ENCODE results near the gene OR8B12.

The OR8B12 gene

GRCh38 chr11:124543554-124543953, at the start of gene OR8B12:
TSS of gene OR8B12 (minus strand) at chr11:124543654. CDS start at chr11:124543654, 0 bp downstream.
- DNase-seq (ENCODE audit: low read depth): no peak
- no peak for TF ChIP-seq CTCF (IDR thresholded peaks at IDR 0.05; ENCODE audit: insufficient read depth, low read depth, low read length, missing control alignments)
- no peak within 1 kb of the TSS for H3K4me3 ChIP-seq (ENCODE audit: low read length)

GRCh38 chr11:124592627-124593026, 49.2 kb upstream of the OR8B12 start:
- no peak for DNase-seq (ENCODE audit: low read depth)
- H3K4me3 ChIP-seq (ENCODE audit: low read length): no peak overlapping the region
- TF ChIP-seq CTCF (IDR thresholded peaks at IDR 0.05; ENCODE audit: insufficient read depth, low read depth, low read length, missing control alignments): no peak

GRCh38 chr11:124591430-124591829, 48.0 kb upstream of the OR8B12 start:
- no peak for DNase-seq (ENCODE audit: low read depth)
- H3K4me3 ChIP-seq (ENCODE audit: low read length): no peak overlapping the region
- TF ChIP-seq CTCF (IDR thresholded peaks at IDR 0.05; ENCODE audit: insufficient read depth, low read depth, low read length, missing control alignments): no peak

GRCh38 chr11:124586238-124586860, 42.9 kb upstream of the OR8B12 start:
- H3K4me3 ChIP-seq (ENCODE audit: low read length): no peak overlapping the region
- peak; percentile 64 for DNase-seq (ENCODE audit: low read depth)
- peak; percentile 78 for TF ChIP-seq CTCF (IDR thresholded peaks at IDR 0.05; ENCODE audit: insufficient read depth, low read depth, low read length, missing control alignments)

- no peak for TF ChIP-seq CTCF (IDR thresholded peaks at IDR 0.05; ENCODE audit: insufficient read depth, low read depth, low read length, missing control alignments)
- no peak overlapping the region for H3K4me3 ChIP-seq (ENCODE audit: low read length)
- no peak for DNase-seq (ENCODE audit: low read depth)
These were observed 41.4 kb upstream of the OR8B12 start for GRCh38 chr11:124584681-124585372.

GRCh38 chr11:124583781-124584180, 40.3 kb upstream of the OR8B12 start:
- no peak for DNase-seq (ENCODE audit: low read depth)
- H3K4me3 ChIP-seq (ENCODE audit: low read length): no peak overlapping the region
- no peak for TF ChIP-seq CTCF (IDR thresholded peaks at IDR 0.05; ENCODE audit: insufficient read depth, low read depth, low read length, missing control alignments)

GRCh38 chr11:124582565-124582964, 39.1 kb upstream of the OR8B12 start:
- TF ChIP-seq CTCF (IDR thresholded peaks at IDR 0.05; ENCODE audit: insufficient read depth, low read depth, low read length, missing control alignments): no peak
- DNase-seq (ENCODE audit: low read depth): no peak

More at GRCh38 chr11:124582565-124582964, 39.1 kb upstream of the OR8B12 start:
- no peak overlapping the region for H3K4me3 ChIP-seq (ENCODE audit: low read length)

All from epithelial cell of esophagus (primary cell).